ENCODE results near the gene PTPRU.

The PTPRU gene

GRCh38 chr1:29320156-29320940, 84.0 kb downstream of the PTPRU start:
- no peak for DNase-seq

GRCh38 chr1:29321176-29321575, 84.9 kb downstream of the PTPRU start:
- DNase-seq = no peak

GRCh38 chr1:29322147-29322694, 85.9 kb downstream of the PTPRU start:
- no peak for DNase-seq

GRCh38 chr1:29322861-29323585, 86.7 kb downstream of the PTPRU start:
- no peak for DNase-seq

GRCh38 chr1:29323636-29324035, 87.3 kb downstream of the PTPRU start:
- DNase-seq = no peak

- DNase-seq = no peak
Observed at GRCh38 chr1:29324202-29324601, 87.9 kb downstream of the PTPRU start.

GRCh38 chr1:29324771-29325351, 88.5 kb downstream of the PTPRU start:
- peak; percentile 8 for DNase-seq

GRCh38 chr1:29325675-29326074, 89.4 kb downstream of the PTPRU start:
- DNase-seq = no peak

GRCh38 chr1:29326123-29326522, 89.8 kb downstream of the PTPRU start:
- no peak for DNase-seq

- no peak for DNase-seq
Observed at GRCh38 chr1:29327223-29327935, 91.1 kb downstream of the PTPRU start.

GRCh38 chr1:29329022-29329775, 92.9 kb downstream of the PTPRU start:
- no peak for DNase-seq

GRCh38 chr1:29330089-29330488, 93.8 kb downstream of the PTPRU start:
- no peak for DNase-seq

GRCh38 chr1:29330856-29331255, 94.5 kb downstream of the PTPRU start:
- DNase-seq = no peak

GRCh38 chr1:29331309-29331708, 95.0 kb downstream of the PTPRU start:
- no peak for DNase-seq

- no peak for DNase-seq
Observed at GRCh38 chr1:29331729-29332128, 95.4 kb downstream of the PTPRU start.

- peak; percentile 31 for DNase-seq
Observed at GRCh38 chr1:29332204-29332603, 95.9 kb downstream of the PTPRU start.

GRCh38 chr1:29333008-29333407, 96.7 kb downstream of the PTPRU start:
- no peak for DNase-seq

GRCh38 chr1:29335573-29335972, 99.3 kb downstream of the PTPRU start:
- DNase-seq = no peak

GRCh38 chr1:29338908-29339575, 102.7 kb downstream of the PTPRU start:
- no peak for DNase-seq

- no peak for DNase-seq
Observed at GRCh38 chr1:29341936-29342335, 105.6 kb downstream of the PTPRU start.

- no peak for DNase-seq
Observed at GRCh38 chr1:29342351-29342750, 106.0 kb downstream of the PTPRU start.

- DNase-seq = no peak
Observed at GRCh38 chr1:29342983-29343382, 106.7 kb downstream of the PTPRU start.
